ENCODE data around the gene MRPL55. TPM values are rescaled to one million over a fixed set of nuclear protein-coding genes. Genes with fewer than 3 reads are reported as not detected.

The MRPL55 gene
- polyA plus RNA-seq, 1 donor (not counting 4 experiments of a cell fraction or from before 2014, with no cell fraction given) = 28.4 TPM

DNA sequence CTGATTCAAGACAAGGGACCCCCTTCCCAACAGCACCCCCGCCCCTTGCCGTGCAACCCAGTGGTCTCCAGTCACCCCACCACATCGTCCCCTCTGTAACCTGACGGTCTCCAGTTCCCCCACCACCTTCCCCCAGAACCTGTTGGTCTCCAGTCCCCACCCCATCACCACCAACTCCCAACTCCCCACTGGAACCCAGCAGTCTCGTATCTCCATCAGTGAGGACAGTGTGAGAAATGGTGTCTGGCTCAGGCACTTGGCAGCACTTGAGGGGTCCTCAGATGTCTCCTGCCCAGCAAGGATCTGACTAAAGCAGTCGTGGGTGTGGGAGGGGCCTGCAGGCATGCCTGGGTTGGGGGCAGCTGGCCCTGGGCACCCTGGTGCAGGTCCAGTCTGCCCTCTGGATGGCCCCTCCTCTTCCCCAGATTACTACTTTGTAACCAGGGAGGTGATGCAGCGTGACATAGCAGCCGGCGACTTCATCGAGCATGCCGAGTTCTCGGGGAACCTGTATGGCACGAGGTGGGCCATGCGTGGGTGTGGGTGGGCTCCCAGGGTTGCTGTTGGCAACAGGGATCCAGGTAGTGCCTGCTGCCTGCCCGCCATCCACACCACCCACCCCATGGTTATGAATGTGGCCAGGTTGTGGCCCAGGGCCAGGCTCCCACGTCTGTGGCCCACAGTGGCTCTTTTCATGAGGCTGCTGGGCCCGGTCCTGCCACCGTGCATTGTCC, 37.5 kb upstream of the MRPL55 start:
- no peaks in the 10 kb centered on the region for H3K9me3 ChIP-seq (ENCODE audit: control insufficient read depth, low read depth, low read length)
- H3K9ac ChIP-seq (ENCODE audit: control insufficient read depth, extremely low read depth, insufficient read depth, low read length) = no peak overlapping the region
- FAIRE-seq (no peak), DNase-seq (ENCODE audit: low read depth, low spot score) (no peak)
- dilution Hi-C loops (cut with MboI; ENCODE audit: extremely low pct_ligation_motif_present, low sequenced_read_pairs) = no loop called here
- no peaks in the 10 kb centered on the region for H3K27me3 ChIP-seq (ENCODE audit: control insufficient read depth, extremely low read depth, insufficient read depth, low read length)
- H3K4me3 ChIP-seq (ENCODE audit: control insufficient read depth in 2 of 3, extremely low read depth in 1 of 3, insufficient read depth in 2 of 3, low read depth in 1 of 3, low read length in 3 of 3) = no peak overlapping the region
- peaks cover 26% of the 10 kb centered on the region for H4K20me1 ChIP-seq (ENCODE audit: control insufficient read depth, extremely low read depth, insufficient read depth, low read length)
- H3K36me3 ChIP-seq (ENCODE audit: control insufficient read depth in 2 of 2, extremely low read depth in 1 of 2, insufficient read depth in 2 of 2, low read length in 2 of 2) = peaks cover 34 to 55% of the 10 kb centered on the region in 2 experiments
- no peak overlapping the region for H2AFZ ChIP-seq (ENCODE audit: control insufficient read depth, low read length)
- H3K4me2 ChIP-seq (ENCODE audit: control insufficient read depth, extremely low read depth, insufficient read depth, low read depth, low read length) = no peak overlapping the region
- H3K79me2 ChIP-seq (ENCODE audit: control insufficient read depth, insufficient read depth, low read length) = peaks cover 65% of the 10 kb centered on the region
- H3K27ac ChIP-seq (ENCODE audit: control insufficient read depth, insufficient read depth, low read length) = no peak overlapping the region
- H3K4me1 ChIP-seq (ENCODE audit: control insufficient read depth, extremely low read depth, insufficient read depth, low read length) = peaks cover 69% of the 10 kb centered on the region
- no peak for TF ChIP-seq EZH2 (IDR thresholded peaks at IDR 0.05; ENCODE audit: low read length)
- TF ChIP-seq, protein P1, sequence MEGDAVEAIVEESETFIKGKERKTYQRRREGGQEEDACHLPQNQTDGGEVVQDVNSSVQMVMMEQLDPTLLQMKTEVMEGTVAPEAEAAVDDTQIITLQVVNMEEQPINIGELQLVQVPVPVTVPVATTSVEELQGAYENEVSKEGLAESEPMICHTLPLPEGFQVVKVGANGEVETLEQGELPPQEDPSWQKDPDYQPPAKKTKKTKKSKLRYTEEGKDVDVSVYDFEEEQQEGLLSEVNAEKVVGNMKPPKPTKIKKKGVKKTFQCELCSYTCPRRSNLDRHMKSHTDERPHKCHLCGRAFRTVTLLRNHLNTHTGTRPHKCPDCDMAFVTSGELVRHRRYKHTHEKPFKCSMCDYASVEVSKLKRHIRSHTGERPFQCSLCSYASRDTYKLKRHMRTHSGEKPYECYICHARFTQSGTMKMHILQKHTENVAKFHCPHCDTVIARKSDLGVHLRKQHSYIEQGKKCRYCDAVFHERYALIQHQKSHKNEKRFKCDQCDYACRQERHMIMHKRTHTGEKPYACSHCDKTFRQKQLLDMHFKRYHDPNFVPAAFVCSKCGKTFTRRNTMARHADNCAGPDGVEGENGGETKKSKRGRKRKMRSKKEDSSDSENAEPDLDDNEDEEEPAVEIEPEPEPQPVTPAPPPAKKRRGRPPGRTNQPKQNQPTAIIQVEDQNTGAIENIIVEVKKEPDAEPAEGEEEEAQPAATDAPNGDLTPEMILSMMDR (optimal IDR thresholded peaks at IDR 0.05 in 1 of 3, IDR thresholded peaks at IDR 0.05 in 1 of 3, conservative IDR thresholded peaks at IDR 0.05 in 1 of 3; ENCODE audit: extremely low read depth in 1 of 3, insufficient read depth in 2 of 3, low read length in 3 of 3) = no peak
- H3K9me1 ChIP-seq (ENCODE audit: control insufficient read depth, extremely low read depth, insufficient read depth, low read length) = peaks cover 2% of the 10 kb centered on the region

DNA sequence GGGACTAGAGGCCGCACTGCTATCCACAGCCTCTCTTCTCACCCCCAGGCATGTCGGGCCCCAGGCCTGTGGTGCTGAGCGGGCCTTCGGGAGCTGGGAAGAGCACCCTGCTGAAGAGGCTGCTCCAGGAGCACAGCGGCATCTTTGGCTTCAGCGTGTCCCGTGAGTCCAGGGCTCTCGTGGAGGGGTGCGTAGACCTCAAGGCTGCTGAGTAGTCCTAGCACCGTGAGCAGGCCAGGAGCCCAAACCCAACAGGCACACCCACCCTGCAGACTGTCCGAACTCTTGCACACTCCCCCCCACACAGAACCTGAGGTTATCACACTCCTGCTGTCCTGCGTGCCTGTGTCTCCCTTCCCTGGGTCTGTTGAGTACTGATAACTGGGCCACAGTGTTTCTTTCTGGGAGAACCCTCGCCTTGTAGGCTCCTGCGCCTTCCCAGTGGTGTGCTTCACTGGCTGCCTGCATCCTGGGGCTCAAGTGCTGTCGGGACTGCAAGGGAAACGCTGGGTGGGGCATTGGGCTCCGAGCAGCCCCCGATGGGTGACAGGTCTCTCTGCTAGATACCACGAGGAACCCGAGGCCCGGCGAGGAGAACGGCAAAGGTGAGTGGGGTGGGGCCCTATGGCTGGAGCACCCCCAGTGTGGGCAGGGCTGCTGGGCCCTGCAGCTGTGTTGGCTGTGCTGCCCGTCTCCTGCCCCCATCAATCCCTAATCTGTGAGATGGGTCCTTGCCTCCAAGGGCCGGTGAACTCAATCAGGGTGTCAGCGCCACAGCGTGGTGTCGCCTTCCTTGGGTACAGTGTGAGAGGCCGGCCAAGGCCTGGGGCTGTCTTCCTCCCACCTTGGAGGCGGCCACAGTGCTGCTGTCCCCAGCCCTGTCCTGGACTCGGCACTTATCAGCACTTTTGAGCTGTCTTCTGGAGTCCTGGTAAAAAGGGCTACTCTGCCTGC, 36.6 kb upstream of the MRPL55 start:
- no peak for DNase-seq (ENCODE audit: low read depth, low spot score)
- no peak overlapping the region for H3K27ac ChIP-seq (ENCODE audit: control insufficient read depth, insufficient read depth, low read length)
- H2AFZ ChIP-seq (ENCODE audit: control insufficient read depth, low read length) = no peak overlapping the region
- H4K20me1 ChIP-seq (ENCODE audit: control insufficient read depth, extremely low read depth, insufficient read depth, low read length) = peaks cover 26% of the 10 kb centered on the region
- no peak overlapping the region for H3K4me3 ChIP-seq (ENCODE audit: control insufficient read depth in 2 of 3, extremely low read depth in 1 of 3, insufficient read depth in 2 of 3, low read depth in 1 of 3, low read length in 3 of 3)
- peaks cover 34 to 55% of the 10 kb centered on the region in 2 experiments for H3K36me3 ChIP-seq (ENCODE audit: control insufficient read depth in 2 of 2, extremely low read depth in 1 of 2, insufficient read depth in 2 of 2, low read length in 2 of 2)
- peaks cover 67% of the 10 kb centered on the region for H3K4me1 ChIP-seq (ENCODE audit: control insufficient read depth, extremely low read depth, insufficient read depth, low read length)
- TF ChIP-seq EZH2 (IDR thresholded peaks at IDR 0.05; ENCODE audit: low read length) = no peak
- TF ChIP-seq, protein P1 (optimal IDR thresholded peaks at IDR 0.05 in 1 of 3, IDR thresholded peaks at IDR 0.05 in 1 of 3, conservative IDR thresholded peaks at IDR 0.05 in 1 of 3; ENCODE audit: extremely low read depth in 1 of 3, insufficient read depth in 2 of 3, low read length in 3 of 3) = no peak
- peaks cover 73% of the 10 kb centered on the region for H3K79me2 ChIP-seq (ENCODE audit: control insufficient read depth, insufficient read depth, low read length)
- no peak for FAIRE-seq
- no peaks in the 10 kb centered on the region for H3K9me3 ChIP-seq (ENCODE audit: control insufficient read depth, low read depth, low read length)
- H3K27me3 ChIP-seq (ENCODE audit: control insufficient read depth, extremely low read depth, insufficient read depth, low read length) = no peaks in the 10 kb centered on the region
- no peak overlapping the region for H3K9ac ChIP-seq (ENCODE audit: control insufficient read depth, extremely low read depth, insufficient read depth, low read length)
- peaks cover 2% of the 10 kb centered on the region for H3K9me1 ChIP-seq (ENCODE audit: control insufficient read depth, extremely low read depth, insufficient read depth, low read length)
- no peak overlapping the region for H3K4me2 ChIP-seq (ENCODE audit: control insufficient read depth, extremely low read depth, insufficient read depth, low read depth, low read length)
- dilution Hi-C loops (cut with MboI; ENCODE audit: extremely low pct_ligation_motif_present, low sequenced_read_pairs) = no loop called here

Measured in keratinocyte (primary cell).